Measurements from ENCODE around the gene SERPINB3. TPM values are rescaled to one million over a fixed set of nuclear protein-coding genes. Genes with fewer than 3 reads are reported as not detected.
"Not testable (repeated sequence)": the region's sequence is repeated elsewhere in the genome, so short reads cannot be mapped to it uniquely, and the experiment has no call there.

SERPINB3 gene
- total and polyA plus RNA-seq, 9 donors = 0.05 to 0.23 TPM; not detected in 7

DNA sequence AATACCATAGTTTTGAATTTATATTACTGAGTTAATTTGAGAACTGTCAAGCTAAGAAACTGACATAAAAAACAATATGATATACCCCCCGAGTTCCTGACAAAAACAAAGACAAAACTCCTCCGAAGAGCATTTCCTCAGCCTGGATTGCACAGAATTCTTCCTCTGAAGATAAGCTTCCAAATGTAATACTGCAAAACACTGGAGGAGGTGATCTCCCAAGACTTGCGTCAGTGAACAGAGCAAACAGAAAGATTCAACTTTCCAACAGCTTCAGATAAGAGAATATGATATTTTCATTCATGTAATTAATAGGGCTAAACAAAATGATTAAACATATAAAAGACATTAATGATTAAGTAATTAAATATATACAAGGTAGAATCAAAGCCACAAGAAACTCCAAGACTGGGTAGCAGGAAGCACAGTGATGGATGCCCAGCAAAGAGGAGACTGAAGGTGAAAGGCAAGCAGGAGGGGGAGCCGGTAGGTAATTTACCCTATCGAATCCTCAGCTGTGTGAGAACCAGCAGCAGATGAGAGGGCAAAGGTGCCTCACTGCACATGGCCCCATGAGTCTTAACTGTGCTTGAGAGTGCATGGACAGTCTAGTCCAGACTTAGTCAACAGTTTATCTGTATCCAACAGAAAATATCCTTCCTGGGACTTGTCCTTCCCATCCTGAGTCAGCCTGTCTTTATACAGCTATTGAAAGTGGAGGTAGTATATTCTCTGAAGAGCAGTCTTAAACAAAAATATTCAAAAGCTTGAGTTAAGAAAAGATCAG, 18.3 kb upstream of the SERPINB3 start:
- H3K27ac ChIP-seq = no peak overlapping the region
- no peak overlapping the region for H3K4me3 ChIP-seq
- intact Hi-C loops (cut with DNase I) = no loop called here
- no peaks in the 10 kb centered on the region for H3K36me3 ChIP-seq
- H3K9me3 ChIP-seq = no peaks in the 10 kb centered on the region
- H3K4me1 ChIP-seq (ENCODE audit: insufficient read depth) = no peaks in the 10 kb centered on the region
- no peak for DNase-seq
- H3K27me3 ChIP-seq = no peaks in the 10 kb centered on the region
- TF ChIP-seq EP300 (IDR thresholded peaks at IDR 0.05) = no peak
- TF ChIP-seq POLR2A (IDR thresholded peaks at IDR 0.05) = no peak
- TF ChIP-seq, protein P1, sequence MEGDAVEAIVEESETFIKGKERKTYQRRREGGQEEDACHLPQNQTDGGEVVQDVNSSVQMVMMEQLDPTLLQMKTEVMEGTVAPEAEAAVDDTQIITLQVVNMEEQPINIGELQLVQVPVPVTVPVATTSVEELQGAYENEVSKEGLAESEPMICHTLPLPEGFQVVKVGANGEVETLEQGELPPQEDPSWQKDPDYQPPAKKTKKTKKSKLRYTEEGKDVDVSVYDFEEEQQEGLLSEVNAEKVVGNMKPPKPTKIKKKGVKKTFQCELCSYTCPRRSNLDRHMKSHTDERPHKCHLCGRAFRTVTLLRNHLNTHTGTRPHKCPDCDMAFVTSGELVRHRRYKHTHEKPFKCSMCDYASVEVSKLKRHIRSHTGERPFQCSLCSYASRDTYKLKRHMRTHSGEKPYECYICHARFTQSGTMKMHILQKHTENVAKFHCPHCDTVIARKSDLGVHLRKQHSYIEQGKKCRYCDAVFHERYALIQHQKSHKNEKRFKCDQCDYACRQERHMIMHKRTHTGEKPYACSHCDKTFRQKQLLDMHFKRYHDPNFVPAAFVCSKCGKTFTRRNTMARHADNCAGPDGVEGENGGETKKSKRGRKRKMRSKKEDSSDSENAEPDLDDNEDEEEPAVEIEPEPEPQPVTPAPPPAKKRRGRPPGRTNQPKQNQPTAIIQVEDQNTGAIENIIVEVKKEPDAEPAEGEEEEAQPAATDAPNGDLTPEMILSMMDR (IDR thresholded peaks at IDR 0.05) = no peak
- 50 to 62% (median 55%) methylated on average over 5 of the region's 5 CpGs for WGBS, 3 donors

GRCh38 chr18:63677500-63678225, 16.0 kb upstream of the SERPINB3 start:
- intact Hi-C loops (cut with DNase I) = no loop called here
- no peaks in the 10 kb centered on the region for H3K36me3 ChIP-seq
- H3K27me3 ChIP-seq = no peaks in the 10 kb centered on the region
- H3K4me3 ChIP-seq = no peak overlapping the region
- no peak for DNase-seq
- WGBS, 3 donors = 66 to 73% (median 71%) methylated on average over 5 of the region's 5 CpGs
- TF ChIP-seq POLR2A (IDR thresholded peaks at IDR 0.05) = no peak
- TF ChIP-seq, protein P1 (IDR thresholded peaks at IDR 0.05) = no peak
- no peaks in the 10 kb centered on the region for H3K9me3 ChIP-seq
- no peak overlapping the region for H3K27ac ChIP-seq
- H3K4me1 ChIP-seq (ENCODE audit: insufficient read depth) = no peaks in the 10 kb centered on the region

DNA sequence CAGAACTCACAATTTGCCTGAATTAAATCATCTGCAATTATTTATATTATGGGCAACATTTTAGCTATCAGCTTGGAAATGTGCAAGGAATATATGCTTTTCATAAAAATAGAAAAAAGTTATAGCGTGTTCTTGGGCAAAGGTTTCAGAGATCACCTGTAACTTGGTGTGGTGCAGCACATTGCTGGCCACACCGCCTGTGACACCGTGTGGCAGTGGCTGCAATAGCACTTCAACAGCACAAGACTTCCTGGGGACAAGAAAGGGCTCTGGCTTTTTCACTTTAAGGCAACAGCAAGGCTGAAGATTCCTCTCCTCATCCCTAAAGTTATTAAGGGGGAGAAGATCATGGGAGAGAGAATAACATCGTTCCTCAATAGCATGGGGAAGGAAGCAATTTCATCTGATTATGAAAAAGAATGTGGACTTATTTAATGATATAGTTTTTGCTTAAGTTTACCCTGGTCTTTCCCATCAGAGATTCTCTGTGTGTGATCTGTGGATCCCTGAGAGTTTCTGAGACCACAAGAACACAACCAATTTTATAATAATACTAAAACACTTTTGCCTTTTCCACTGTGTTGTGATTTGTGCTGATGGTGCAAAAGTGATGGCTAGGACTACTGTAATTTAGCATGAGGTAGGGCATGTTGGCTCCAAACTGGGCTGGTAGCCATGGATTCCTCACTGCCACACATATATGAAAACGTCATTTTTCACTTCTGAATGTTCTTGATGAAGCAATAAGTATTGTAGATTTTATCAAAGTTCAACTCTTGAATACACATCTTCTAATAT, 15.0 kb upstream of the SERPINB3 start:
- WGBS, 3 donors = 36 to 51% (median 38%) methylated on average over 5 of the region's 5 CpGs
- H3K9me3 ChIP-seq = no peaks in the 10 kb centered on the region
- no peaks in the 10 kb centered on the region for H3K36me3 ChIP-seq
- H3K4me1 ChIP-seq (ENCODE audit: insufficient read depth) = no peaks in the 10 kb centered on the region
- H3K27ac ChIP-seq = no peak overlapping the region
- H3K4me3 ChIP-seq = no peak overlapping the region
- DNase-seq = no peak
- intact Hi-C loops (cut with DNase I) = no loop called here
- no peaks in the 10 kb centered on the region for H3K27me3 ChIP-seq
- TF ChIP-seq POLR2A (IDR thresholded peaks at IDR 0.05) = no peak
- TF ChIP-seq EP300 (IDR thresholded peaks at IDR 0.05) = no peak
- TF ChIP-seq, protein P1 (IDR thresholded peaks at IDR 0.05) = no peak

DNA sequence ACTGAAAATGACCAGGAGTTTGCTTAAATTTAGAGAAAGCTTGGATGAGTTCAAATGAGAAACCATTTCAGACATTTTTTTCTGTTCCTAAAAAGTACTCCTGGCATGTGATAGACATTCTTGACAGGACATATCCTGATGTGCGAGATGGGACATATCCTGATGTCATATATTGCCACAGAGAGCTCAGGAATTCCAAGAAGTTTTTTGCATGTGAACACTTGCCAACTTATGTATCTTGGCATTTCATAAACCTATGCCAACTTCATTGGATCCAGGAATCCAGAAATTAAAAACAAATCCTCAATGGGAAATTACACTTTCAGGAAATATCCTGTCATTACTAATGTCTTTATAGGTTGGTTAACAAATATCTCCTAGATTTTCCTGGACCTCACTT, 2.9 kb upstream of the SERPINB3 start:
- Histone ChIP-seq H3K9me3 (no peaks in the 10 kb centered on the region), H3K27me3 (no peaks in the 10 kb centered on the region), H3K4me3 (no peak overlapping the region), H3K36me3 (no peaks in the 10 kb centered on the region), H3K27ac (no peak overlapping the region), H3K4me1 (ENCODE audit: insufficient read depth) (no peaks in the 10 kb centered on the region)
- TF ChIP-seq EP300 (IDR thresholded peaks at IDR 0.05) (no peak), POLR2A (IDR thresholded peaks at IDR 0.05) (no peak)
- TF ChIP-seq, protein P1 (IDR thresholded peaks at IDR 0.05) = no peak
- 84 to 91% (median 84%) methylated on average over 1 of the region's 1 CpG for WGBS, 3 donors
- intact Hi-C loops (cut with DNase I) = no loop called here
- no peak for DNase-seq

DNA sequence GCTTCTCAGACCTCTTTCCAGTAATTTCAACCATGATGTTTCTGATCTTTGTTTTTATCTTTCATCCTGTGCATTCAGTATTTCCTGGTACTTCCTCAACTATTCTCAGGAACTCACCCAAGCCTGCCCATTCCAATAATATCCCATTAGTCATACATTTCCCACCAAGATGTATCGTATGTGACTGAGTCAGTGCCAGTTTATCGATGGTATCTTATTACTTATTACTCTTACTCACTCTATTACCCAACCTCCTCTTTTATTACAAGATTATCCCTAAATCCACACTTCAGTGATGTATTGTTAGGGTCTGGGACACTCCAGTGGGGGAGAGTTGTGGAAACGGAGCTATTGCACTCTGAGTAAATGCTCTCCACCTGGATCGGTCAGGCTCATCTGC, 2.8 kb downstream of the SERPINB3 start:
- 80 to 93% (median 88%) methylated on average over 4 of the region's 4 CpGs for WGBS, 3 donors
- H3K27ac ChIP-seq; H3K4me3 ChIP-seq; DNase-seq; intact Hi-C loops (cut with DNase I); H3K36me3 ChIP-seq; H3K9me3 ChIP-seq; H3K4me1 ChIP-seq (ENCODE audit: insufficient read depth); H3K27me3 ChIP-seq: not testable (repeated sequence)

DNA sequence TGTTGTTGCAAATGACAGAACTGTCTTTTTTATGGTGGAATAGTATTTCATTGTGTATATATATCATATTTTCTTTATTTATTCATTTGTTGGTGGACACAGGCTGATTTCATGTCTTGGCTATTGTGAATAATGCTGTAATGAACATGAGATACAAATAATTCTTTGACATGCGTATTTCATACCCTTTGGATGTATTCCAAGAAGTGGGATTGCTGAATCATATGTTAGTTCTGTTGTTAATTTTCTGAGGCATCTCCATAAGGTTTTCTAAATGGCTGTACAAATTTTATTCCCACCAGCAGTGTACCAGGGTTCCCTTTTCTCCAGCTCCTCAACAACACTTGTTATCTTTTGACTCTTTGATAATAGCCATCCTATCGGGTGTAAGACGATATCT, 11.4 kb downstream of the SERPINB3 start:
- H3K4me3 ChIP-seq; H3K9me3 ChIP-seq; intact Hi-C loops (cut with DNase I); H3K36me3 ChIP-seq; H3K27me3 ChIP-seq; H3K4me1 ChIP-seq (ENCODE audit: insufficient read depth); DNase-seq; H3K27ac ChIP-seq: not testable (repeated sequence)
- 75 to 83% (median 80%) methylated on average over 3 of the region's 3 CpGs for WGBS, 3 donors

All from ovary (tissue), 9 donors.